IMR-90 (cell line): Measurements from ENCODE around the gene RTN4RL2. TPM values are rescaled to one million over a fixed set of nuclear protein-coding genes. Genes with fewer than 3 reads are reported as not detected.

ENCODE experiments used
- ATAC-seq: fragments of 200-7000 bp; cut with Tn5 transposase; 2 replicates; pipeline ENCODE4 v1.9.1; 2020; ENCODE audit warnings: low read depth, mild to moderate bottlenecking, moderate library complexity
- BruUV-seq: library from RNA; stranded (reverse); fragments of 400-500 nt; replicated peaks from 2 replicates; lab custom pipeline; 2021; lab: Mats Ljungman, UMichigan
- CTCF ChIA-PET: fragments of 300-600 bp; formaldehyde crosslinking; extraction: SDS; loops from one replicate; lab custom pipeline; 2021; ENCODE audit warnings: antibody characterized with exemption; lab: Yijun Ruan, JAX
- POLR2A ChIA-PET: fragments of 300-600 bp; sonication (Branson Sonifier 250); formaldehyde crosslinking; loops from one replicate; lab custom pipeline; 2022; ENCODE audit warnings: antibody characterized with exemption; ENCODE audit not compliant: unreplicated experiment; lab: Charles Lee
- DNase-seq: peaks from one replicate; pipeline ENCODE4 v3.0.0; 2013
- H2AFZ ChIP-seq: replicated peaks from 2 replicates; pipeline ENCODE3; 2013; ENCODE audit warnings: low read length, mild to moderate bottlenecking; ENCODE audit not compliant: poor library complexity
- H2AK5ac ChIP-seq: 2 replicates; pipeline ENCODE4 v1.6.1; 2013; ENCODE audit warnings: low read depth, low read length, inconsistent platforms
- H2AK9ac ChIP-seq: replicated peaks from 2 replicates; pipeline ENCODE3; 2013; ENCODE audit warnings: mild to moderate bottlenecking, low read depth, low read length, moderate library complexity; ENCODE audit not compliant: poor library complexity
- H2BK120ac ChIP-seq: 2 replicates; pipeline ENCODE4 v1.6.1; 2013; ENCODE audit warnings: low read depth, low read length, inconsistent platforms
- H2BK15ac ChIP-seq: 3 replicates; pipeline ENCODE4 v1.6.1; 2013; ENCODE audit warnings: low read depth, low read length, inconsistent platforms
- H2BK20ac ChIP-seq: 2 replicates; pipeline ENCODE4 v1.6.1; 2013; ENCODE audit warnings: low read depth, mild to moderate bottlenecking, inconsistent platforms, low read length, moderate library complexity
- H2BK5ac ChIP-seq: 2 replicates; pipeline ENCODE4 v1.6.1; 2013; ENCODE audit warnings: mild to moderate bottlenecking, low read depth, low read length, inconsistent platforms; ENCODE audit not compliant: poor library complexity, severe bottlenecking
- H3K14ac ChIP-seq: replicated peaks from 2 replicates; pipeline ENCODE4 v1.6.1; 2013; ENCODE audit warnings: low read depth, low read length, inconsistent platforms
- H3K18ac ChIP-seq: 2 replicates; pipeline ENCODE4 v1.6.1; 2013; ENCODE audit warnings: low read depth, low read length, control low read depth
- H3K23ac ChIP-seq: 2 replicates; pipeline ENCODE4 v1.6.1; 2013; ENCODE audit warnings: low read depth, low read length, inconsistent platforms
- H3K27ac ChIP-seq: 2 replicates; pipeline ENCODE4 v1.5.1; 2013; ENCODE audit warnings: mild to moderate bottlenecking, control low read depth, low read length; ENCODE audit not compliant: insufficient read depth
- H3K27me3 ChIP-seq: 2 replicates; pipeline ENCODE4 v1.6.1; 2013; ENCODE audit warnings: low read length; ENCODE audit not compliant: control insufficient read depth, insufficient read depth
- H3K36me3 ChIP-seq: 2 replicates; pipeline ENCODE4 v1.6.1; 2013; ENCODE audit warnings: low read length, mixed read lengths; ENCODE audit not compliant: control insufficient read depth, insufficient read depth
- H3K4ac ChIP-seq: 2 replicates; pipeline ENCODE4 v1.6.1; 2013; ENCODE audit warnings: low read depth, low read length, inconsistent platforms
- H3K4me1 ChIP-seq: 2 replicates; pipeline ENCODE4 v1.6.1; 2013; ENCODE audit warnings: low read length, mixed read lengths; ENCODE audit not compliant: control insufficient read depth, insufficient read depth
- H3K4me2 ChIP-seq: 2 replicates; pipeline ENCODE4 v1.6.1; 2013; ENCODE audit warnings: low read depth, mild to moderate bottlenecking, control low read depth, low read length, moderate library complexity
- H3K4me3 ChIP-seq: 2 replicates; pipeline ENCODE4 v1.5.1; 2013; ENCODE audit warnings: low read depth, mild to moderate bottlenecking, control low read depth, low read length, moderate library complexity; ENCODE audit not compliant: insufficient read depth
- H3K56ac ChIP-seq: 2 replicates; pipeline ENCODE4 v1.6.1; 2013; ENCODE audit warnings: low read length, inconsistent platforms; ENCODE audit not compliant: insufficient read depth; ENCODE audit errors: extremely low read depth
- H3K79me1 ChIP-seq, 2 experiments: 2 replicates each; pipeline ENCODE4 v1.6.1; 2013; ENCODE audit warnings: low read length in 2 of 2, inconsistent platforms in 1 of 2, low read depth in 1 of 2
- H3K9ac ChIP-seq: 2 replicates; pipeline ENCODE4 v1.6.1; 2013; ENCODE audit warnings: low read depth, low read length, control low read depth
- H3K9me1 ChIP-seq: 2 replicates; pipeline ENCODE4 v1.6.1; 2013; ENCODE audit warnings: low read length, inconsistent platforms; ENCODE audit not compliant: insufficient read depth
- H3K9me3 ChIP-seq: 2 replicates; pipeline ENCODE4 v1.6.1; 2013; ENCODE audit warnings: low read length; ENCODE audit not compliant: control insufficient read depth, insufficient read depth
- H4K20me1 ChIP-seq: 2 replicates; pipeline ENCODE4 v1.6.1; 2013; ENCODE audit warnings: low read length, inconsistent platforms; ENCODE audit not compliant: insufficient read depth
- H4K5ac ChIP-seq: 2 replicates; pipeline ENCODE4 v1.6.1; 2013; ENCODE audit warnings: mild to moderate bottlenecking, low read depth, low read length, control low read depth
- H4K8ac ChIP-seq, 2 experiments: 2 replicates each; pipeline ENCODE4 v1.6.1; 2013; ENCODE audit warnings: low read depth in 2 of 2, low read length in 2 of 2, control low read depth in 1 of 2, inconsistent platforms in 1 of 2
- H4K91ac ChIP-seq: 2 replicates; pipeline ENCODE4 v1.6.1; 2013; ENCODE audit warnings: low read depth, low read length, inconsistent platforms; ENCODE audit not compliant: insufficient read depth
- FOS ChIP-seq: fragments of 150-350 bp; IDR thresholded peaks from 2 replicates; pipeline ENCODE4 v1.6.1; 2016; ENCODE audit warnings: low read depth, low read length
- NFE2L2 ChIP-seq: fragments of 150-350 bp; IDR thresholded peaks from 2 replicates; pipeline ENCODE4 v1.6.1; 2016; ENCODE audit warnings: low read depth, mild to moderate bottlenecking, low read length
- POLR2A ChIP-seq: IDR thresholded peaks from 2 replicates; pipeline ENCODE4 v1.6.1; 2012; ENCODE audit warnings: mild to moderate bottlenecking, low read depth, low read length
- RCOR1 ChIP-seq: IDR thresholded peaks from 2 replicates; pipeline ENCODE4 v1.6.1; 2012; ENCODE audit warnings: mild to moderate bottlenecking, low read length, improper control_type of control experiment; ENCODE audit not compliant: insufficient replicate concordance
- SMC3 ChIP-seq: fragments of 150-350 bp; IDR thresholded peaks from 2 replicates; pipeline ENCODE4 v1.6.1; 2016; ENCODE audit warnings: low read depth, mild to moderate bottlenecking, antibody characterized with exemption, low read length, moderate library complexity
- WGBS, 2 experiments: methylation state at CpG; one replicate each; pipeline versions ENCODE4 v1.1.5 to v1.1.7; 2013; ENCODE audit warnings: missing lambda C conversion rate in 2 of 2; ENCODE audit not compliant: insufficient read length in 1 of 2; ENCODE audit errors: extremely low coverage in 2 of 2; 5-methylcytosine and 5-hydroxymethylcytosine counted together
- dilution Hi-C: fragments of 300-500 bp; cut with HindIII; formaldehyde crosslinking; loops from one replicate; pipeline ENCODE4 v1.14.3; 2018; ENCODE audit warnings: low sequenced_read_pairs; ENCODE audit not compliant: unreplicated experiment
- in situ Hi-C: fragments of 300-500 bp; cut with MboI; formaldehyde crosslinking; loops from 3 replicates; pipeline ENCODE4 v1.14.3; 2019; ENCODE audit warnings: low sequenced_read_pairs, inconsistent platforms, mixed read lengths
- intact Hi-C: fragments of 100-400 bp; cut with micrococcal nuclease; formaldehyde crosslinking; loops from 2 replicates; pipeline ENCODE4 v1.10.0; 2022
- polyA plus RNA-seq, 3 experiments: library from polyadenylated mRNA; depleted of rRNA; stranded (reverse); fragments of >200 nt; gene quantifications; 2 replicates each; pipeline ENCODE4 v1.2.3, GENCODE V29; 2012; ENCODE audit warnings: low replicate concordance in 1 of 3
- total RNA-seq: library from RNA; depleted of rRNA; stranded (reverse); fragments of >200 nt; gene quantifications from 2 replicates; pipeline ENCODE4 v1.2.3, GENCODE V29; 2012

Gene RTN4RL2
- total and polyA plus RNA-seq, 2 of the 4 experiments (the other 2 are of a cell fraction): 1.5 TPM; not detected in 1

DNA sequence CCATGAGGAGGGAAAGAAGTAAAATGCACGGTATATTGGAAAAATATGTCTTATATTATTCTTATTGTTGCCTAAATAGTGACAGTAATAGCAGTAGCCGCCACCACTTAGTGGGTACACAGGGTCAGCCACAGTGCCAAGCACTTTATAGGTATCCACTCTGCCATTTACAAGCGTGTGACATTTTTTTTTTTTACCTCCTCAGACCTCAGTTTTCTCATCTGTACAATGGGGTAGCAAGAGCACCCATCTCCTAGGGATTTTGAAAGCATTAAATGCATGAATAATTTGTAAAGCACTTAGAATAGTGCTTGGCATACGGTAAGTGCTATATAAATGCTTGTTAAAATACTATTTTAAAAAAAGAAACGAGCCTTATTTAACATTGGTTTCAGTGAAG lies 8.9 kb downstream of the RTN4RL2 start:
- H2AK9ac ChIP-seq: no peak overlapping the region
- no peak overlapping the region for H3K4me3 ChIP-seq
- no peak overlapping the region for H3K27ac ChIP-seq
- no peak overlapping the region for H2AK5ac ChIP-seq
- BruUV-seq: no TSS peak
- no peaks in the 10 kb centered on the region for H3K4me1 ChIP-seq
- H3K14ac ChIP-seq: no peak overlapping the region
- TF ChIP-seq FOS (no peak), NFE2L2 (no peak), RCOR1 (no peak), SMC3 (no peak), POLR2A (no peak)
- H3K18ac ChIP-seq: no peak overlapping the region
- no peaks in the 10 kb centered on the region for H3K79me1 ChIP-seq
- in situ Hi-C loops: no loop called here
- H3K4me2 ChIP-seq: no peak overlapping the region
- peaks cover 8% of the 10 kb centered on the region; the same call in 1 of the 2 replicates for H3K27me3 ChIP-seq
- H2BK20ac ChIP-seq: no peak overlapping the region
- H2BK15ac ChIP-seq: no peak overlapping the region
- no peak overlapping the region for H3K4ac ChIP-seq
- H3K9me1 ChIP-seq: no peaks in the 10 kb centered on the region
- CTCF ChIA-PET: no interaction called here
- H2BK5ac ChIP-seq: no peak overlapping the region
- no peaks in the 10 kb centered on the region for H3K9me3 ChIP-seq
- no peak overlapping the region for H2AFZ ChIP-seq
- H4K8ac ChIP-seq: no peak overlapping the region
- ATAC-seq (no peak), DNase-seq (no peak)
- H3K56ac ChIP-seq: no peak overlapping the region
- no peak overlapping the region for H3K23ac ChIP-seq
- no peak overlapping the region for H4K5ac ChIP-seq
- no peak overlapping the region for H2BK120ac ChIP-seq
- no peaks in the 10 kb centered on the region; the same call in 1 of the 2 replicates for H4K20me1 ChIP-seq
- POLR2A ChIA-PET: no interaction called here
- no peaks in the 10 kb centered on the region for H3K36me3 ChIP-seq
- no CpG with 5 or more reads among the region's 5 CpGs for WGBS, 2 experiments
- dilution Hi-C loops: no loop called here
- H4K91ac ChIP-seq: no peak overlapping the region
- no peak overlapping the region for H3K9ac ChIP-seq
- intact Hi-C loops: no loop called here
